ENCODE data around the gene AGR2. TPM values are rescaled to one million over a fixed set of nuclear protein-coding genes. Genes with fewer than 3 reads are reported as not detected.

Gene AGR2
- polyA plus RNA-seq, 3 donors, result not detected

DNA sequence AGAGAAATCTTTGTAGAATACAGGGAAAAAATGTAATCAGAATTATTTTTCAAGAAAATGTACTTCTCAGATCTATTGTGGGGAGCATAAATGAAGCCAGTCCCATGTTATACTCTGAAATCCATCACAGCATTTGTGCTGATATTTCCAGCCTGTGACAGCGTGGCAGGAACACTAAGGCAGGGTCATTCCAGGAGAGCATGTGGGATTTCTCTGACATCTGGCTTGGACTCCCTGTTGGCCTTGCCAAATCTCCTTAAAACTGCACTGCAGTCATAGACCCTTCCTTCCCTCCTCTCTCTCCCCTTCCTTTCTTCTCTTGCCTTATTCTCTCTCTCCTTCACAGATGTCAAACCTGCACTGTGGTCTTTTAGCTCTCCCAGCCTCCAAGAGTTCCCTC is 57.7 kb downstream of the AGR2 start:
- Mint-ChIP-seq H3K36me3 (no peaks in the 10 kb centered on the region), H3K9me3 (peaks cover 0 to 2% (median 0%) of the 10 kb centered on the region in 7 donors), H3K4me1 (peaks cover 5% of the 10 kb centered on the region), H3K27me3 (ENCODE audit: low read depth in 3 of 3) (peaks cover 0 to 9% (median 2%) of the 10 kb centered on the region in 3 donors), H3K27ac (peak overlapping the region in 2 of 7 donors; percentile 7 to 19), H3K4me3 (no peak overlapping the region)
- Histone ChIP-seq H3K4me1 (ENCODE audit: control insufficient read depth in 1 of 2, insufficient read depth in 2 of 2, low read length in 2 of 2) (peaks cover 6 to 7% of the 10 kb centered on the region in 2 donors), H2AFZ (ENCODE audit: insufficient read depth, low read depth, low read length, poor library complexity, severe bottlenecking) (no peak overlapping the region), H3K27ac (ENCODE audit: low read depth in 1 of 2, low read length in 2 of 2) (no peak overlapping the region), H3K36me3 (replicated peaks in 1 of 2; ENCODE audit: control insufficient read depth in 1 of 2, insufficient read depth in 2 of 2, low read length in 2 of 2) (no peaks in the 10 kb centered on the region), H3K27me3 (ENCODE audit: control insufficient read depth in 2 of 2, insufficient read depth in 2 of 2, low read length in 2 of 2) (no peaks in the 10 kb centered on the region), H3K79me2 (ENCODE audit: insufficient read depth, low read length) (no peaks in the 10 kb centered on the region), H3K9ac (ENCODE audit: insufficient read depth, low read length, poor library complexity, severe bottlenecking) (no peak overlapping the region), H3K4me3 (replicated peaks in 1 of 3; ENCODE audit: low read depth in 2 of 3, low read length in 3 of 3) (no peak overlapping the region), H3K4me2 (replicated peaks; ENCODE audit: extremely low read depth, low read length, poor library complexity, severe bottlenecking) (no peak overlapping the region), H4K20me1 (ENCODE audit: insufficient read depth, low read length) (no peaks in the 10 kb centered on the region), H3K9me3 (replicated peaks in 1 of 2; ENCODE audit: control insufficient read depth in 1 of 2, insufficient read depth in 1 of 2, low read length in 2 of 2) (no peaks in the 10 kb centered on the region)
- WGBS (ENCODE audit: insufficient coverage), result no CpG with 5 or more reads among the region's 1 CpG
- DNase-seq, result no peak
- TF ChIP-seq, protein P1, sequence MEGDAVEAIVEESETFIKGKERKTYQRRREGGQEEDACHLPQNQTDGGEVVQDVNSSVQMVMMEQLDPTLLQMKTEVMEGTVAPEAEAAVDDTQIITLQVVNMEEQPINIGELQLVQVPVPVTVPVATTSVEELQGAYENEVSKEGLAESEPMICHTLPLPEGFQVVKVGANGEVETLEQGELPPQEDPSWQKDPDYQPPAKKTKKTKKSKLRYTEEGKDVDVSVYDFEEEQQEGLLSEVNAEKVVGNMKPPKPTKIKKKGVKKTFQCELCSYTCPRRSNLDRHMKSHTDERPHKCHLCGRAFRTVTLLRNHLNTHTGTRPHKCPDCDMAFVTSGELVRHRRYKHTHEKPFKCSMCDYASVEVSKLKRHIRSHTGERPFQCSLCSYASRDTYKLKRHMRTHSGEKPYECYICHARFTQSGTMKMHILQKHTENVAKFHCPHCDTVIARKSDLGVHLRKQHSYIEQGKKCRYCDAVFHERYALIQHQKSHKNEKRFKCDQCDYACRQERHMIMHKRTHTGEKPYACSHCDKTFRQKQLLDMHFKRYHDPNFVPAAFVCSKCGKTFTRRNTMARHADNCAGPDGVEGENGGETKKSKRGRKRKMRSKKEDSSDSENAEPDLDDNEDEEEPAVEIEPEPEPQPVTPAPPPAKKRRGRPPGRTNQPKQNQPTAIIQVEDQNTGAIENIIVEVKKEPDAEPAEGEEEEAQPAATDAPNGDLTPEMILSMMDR (IDR thresholded peaks at IDR 0.05), result no peak
- intact Hi-C loops (cut with micrococcal nuclease), result no loop called here

GRCh38 chr7:16745645-16746044 is 59.2 kb downstream of the AGR2 start:
- Mint-ChIP-seq H3K9me3 (peaks cover 0 to 2% (median 0%) of the 10 kb centered on the region in 7 donors), H3K27ac (no peak overlapping the region), H3K4me1 (peaks cover 5% of the 10 kb centered on the region), H3K27me3 (ENCODE audit: low read depth in 3 of 3) (peaks cover 0 to 7% (median 2%) of the 10 kb centered on the region in 3 donors), H3K4me3 (no peak overlapping the region), H3K36me3 (no peaks in the 10 kb centered on the region)
- no peak overlapping the region for H3K27ac ChIP-seq (ENCODE audit: low read depth in 1 of 2, low read length in 2 of 2)
- WGBS (ENCODE audit: insufficient coverage), result no CpG with 5 or more reads among the region's 2 CpGs
- H3K4me3 ChIP-seq (replicated peaks in 1 of 3; ENCODE audit: low read depth in 2 of 3, low read length in 3 of 3), result no peak overlapping the region
- intact Hi-C loops (cut with micrococcal nuclease), result no loop called here
- no peak overlapping the region for H2AFZ ChIP-seq (ENCODE audit: insufficient read depth, low read depth, low read length, poor library complexity, severe bottlenecking)
- no peaks in the 10 kb centered on the region for H3K79me2 ChIP-seq (ENCODE audit: insufficient read depth, low read length)
- H3K36me3 ChIP-seq (replicated peaks in 1 of 2; ENCODE audit: control insufficient read depth in 1 of 2, insufficient read depth in 2 of 2, low read length in 2 of 2), result no peaks in the 10 kb centered on the region
- no peaks in the 10 kb centered on the region for H3K9me3 ChIP-seq (replicated peaks in 1 of 2; ENCODE audit: control insufficient read depth in 1 of 2, insufficient read depth in 1 of 2, low read length in 2 of 2)
- peaks cover 6 to 7% of the 10 kb centered on the region in 2 donors for H3K4me1 ChIP-seq (ENCODE audit: control insufficient read depth in 1 of 2, insufficient read depth in 2 of 2, low read length in 2 of 2)
- no peak overlapping the region for H3K9ac ChIP-seq (ENCODE audit: insufficient read depth, low read length, poor library complexity, severe bottlenecking)
- no peaks in the 10 kb centered on the region for H4K20me1 ChIP-seq (ENCODE audit: insufficient read depth, low read length)
- no peak overlapping the region for H3K4me2 ChIP-seq (replicated peaks; ENCODE audit: extremely low read depth, low read length, poor library complexity, severe bottlenecking)
- no peak for DNase-seq
- no peaks in the 10 kb centered on the region for H3K27me3 ChIP-seq (ENCODE audit: control insufficient read depth in 2 of 2, insufficient read depth in 2 of 2, low read length in 2 of 2)
- TF ChIP-seq, protein P1 (IDR thresholded peaks at IDR 0.05), result no peak
